Breast epithelium (tissue), 3 donors: ENCODE measurements around the gene DPH7.

ENCODE experiments used
- CTCF ChIP-seq, 3 donors: fragments of 450-650 bp; IDR thresholded peaks; one replicate each; pipeline ENCODE4 v1.5.1; 2016 to 2017; ENCODE audit warnings: antibody characterized with exemption in 3 of 3, mild to moderate bottlenecking in 3 of 3, moderate library complexity in 3 of 3
- POLR2A ChIP-seq: fragments of 450-650 bp; IDR thresholded peaks from one replicate; pipeline ENCODE4 v1.6.1; 2016; ENCODE audit warnings: antibody characterized with exemption, mild to moderate bottlenecking, moderate library complexity

GRCh38 chr9:137543237-137543963, 35.3 kb downstream of the DPH7 start:
- TF ChIP-seq CTCF (IDR thresholded peaks at IDR 0.05) (no peak), POLR2A (no peak)
